ENCODE data around the gene SLC16A6.
A peak's percentile ranks its signal among the peaks of the same experiment; 100 is the strongest.
"Not testable (repeated sequence)": the region's sequence is repeated elsewhere in the genome, so short reads cannot be mapped to it uniquely, and the experiment has no call there.

Gene SLC16A6

DNA sequence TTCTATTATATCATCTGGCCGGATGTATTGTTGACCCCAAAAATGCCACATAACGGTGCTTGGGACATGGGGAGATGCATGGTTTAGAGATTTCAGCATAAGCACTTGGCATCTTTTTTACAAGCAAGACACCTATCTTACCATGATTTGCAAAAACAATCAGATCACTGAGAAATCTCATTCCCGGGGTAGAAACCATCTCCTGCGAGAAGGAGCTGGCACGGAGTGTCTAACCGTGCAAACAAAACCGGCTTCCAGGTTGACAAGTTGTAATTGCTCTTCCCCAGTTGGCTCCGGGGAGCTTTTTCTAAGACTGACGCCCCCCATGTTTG is 1.0 kb downstream of the SLC16A6 start:
- Histone ChIP-seq H3K27me3 (ENCODE audit: insufficient read depth, poor library complexity, severe bottlenecking) (peaks cover 41% of the 10 kb centered on the region), H3K36me3 (ENCODE audit: low read depth) (no peaks in the 10 kb centered on the region), H3K4me3 (ENCODE audit: severe bottlenecking) (peak overlapping the region; percentile 55), H3K4me1 (ENCODE audit: insufficient read depth, poor library complexity, severe bottlenecking) (no peaks in the 10 kb centered on the region), H3K9me3 (ENCODE audit: severe bottlenecking) (no peaks in the 10 kb centered on the region), H3K27ac (ENCODE audit: poor library complexity, severe bottlenecking) (no peak overlapping the region)
- ATAC-seq (ENCODE audit: low read depth) (no peak), DNase-seq (ENCODE audit: low spot score) (no peak)
- TF ChIP-seq, protein P1, sequence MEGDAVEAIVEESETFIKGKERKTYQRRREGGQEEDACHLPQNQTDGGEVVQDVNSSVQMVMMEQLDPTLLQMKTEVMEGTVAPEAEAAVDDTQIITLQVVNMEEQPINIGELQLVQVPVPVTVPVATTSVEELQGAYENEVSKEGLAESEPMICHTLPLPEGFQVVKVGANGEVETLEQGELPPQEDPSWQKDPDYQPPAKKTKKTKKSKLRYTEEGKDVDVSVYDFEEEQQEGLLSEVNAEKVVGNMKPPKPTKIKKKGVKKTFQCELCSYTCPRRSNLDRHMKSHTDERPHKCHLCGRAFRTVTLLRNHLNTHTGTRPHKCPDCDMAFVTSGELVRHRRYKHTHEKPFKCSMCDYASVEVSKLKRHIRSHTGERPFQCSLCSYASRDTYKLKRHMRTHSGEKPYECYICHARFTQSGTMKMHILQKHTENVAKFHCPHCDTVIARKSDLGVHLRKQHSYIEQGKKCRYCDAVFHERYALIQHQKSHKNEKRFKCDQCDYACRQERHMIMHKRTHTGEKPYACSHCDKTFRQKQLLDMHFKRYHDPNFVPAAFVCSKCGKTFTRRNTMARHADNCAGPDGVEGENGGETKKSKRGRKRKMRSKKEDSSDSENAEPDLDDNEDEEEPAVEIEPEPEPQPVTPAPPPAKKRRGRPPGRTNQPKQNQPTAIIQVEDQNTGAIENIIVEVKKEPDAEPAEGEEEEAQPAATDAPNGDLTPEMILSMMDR (IDR thresholded peaks at IDR 0.05; ENCODE audit: poor library complexity, severe bottlenecking) = no peak

DNA sequence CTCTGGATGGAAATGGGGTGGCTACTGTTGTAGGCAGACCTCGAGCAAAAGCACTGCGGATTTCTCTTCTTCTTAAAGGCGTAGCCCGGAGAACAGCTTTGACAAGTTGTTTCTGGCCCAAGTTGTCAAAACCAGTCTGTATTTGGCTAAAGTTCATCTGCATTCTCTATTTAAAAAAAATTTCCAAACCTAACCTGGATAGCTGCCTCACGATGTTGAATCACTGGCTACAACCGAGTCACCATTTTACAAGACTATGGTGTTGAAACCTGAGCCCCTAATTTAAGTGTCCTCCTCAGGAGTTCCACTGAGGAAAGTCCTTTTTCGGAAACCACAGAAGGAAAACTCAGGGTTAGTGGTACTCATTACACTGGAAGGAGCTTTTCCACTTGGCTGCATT is 1.5 kb downstream of the SLC16A6 start:
- Histone ChIP-seq H3K36me3 (ENCODE audit: low read depth) (no peaks in the 10 kb centered on the region), H3K27ac (ENCODE audit: poor library complexity, severe bottlenecking) (no peak overlapping the region), H3K4me1 (ENCODE audit: insufficient read depth, poor library complexity, severe bottlenecking) (no peaks in the 10 kb centered on the region), H3K9me3 (ENCODE audit: severe bottlenecking) (no peaks in the 10 kb centered on the region), H3K27me3 (ENCODE audit: insufficient read depth, poor library complexity, severe bottlenecking) (peaks cover 41% of the 10 kb centered on the region), H3K4me3 (ENCODE audit: severe bottlenecking) (no peak overlapping the region)
- ATAC-seq (ENCODE audit: low read depth) (no peak), DNase-seq (ENCODE audit: low spot score) (no peak)
- TF ChIP-seq, protein P1 (IDR thresholded peaks at IDR 0.05; ENCODE audit: poor library complexity, severe bottlenecking) = no peak

DNA sequence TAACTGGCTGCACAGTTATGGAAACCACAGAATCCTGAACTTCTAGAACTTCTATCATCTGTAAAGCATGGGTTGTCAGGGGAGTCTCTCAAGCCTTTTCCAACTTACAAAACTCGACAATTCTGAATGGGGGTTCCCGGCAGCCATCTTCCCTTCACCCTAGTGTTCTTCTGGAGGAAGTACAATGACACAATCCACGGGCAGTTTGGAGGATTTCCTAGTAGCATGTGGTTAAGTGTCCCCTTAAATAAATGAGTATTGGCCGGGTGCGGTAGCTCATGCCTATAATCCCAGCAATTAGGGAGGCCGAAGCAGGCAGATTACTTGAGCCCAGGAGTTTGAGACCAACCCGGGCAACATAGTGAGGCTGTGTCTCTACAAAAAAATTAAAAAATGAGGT is 2.1 kb downstream of the SLC16A6 start:
- ATAC-seq (ENCODE audit: low read depth) = no peak
- no peak for DNase-seq (ENCODE audit: low spot score)
- Histone ChIP-seq H3K9me3 (ENCODE audit: severe bottlenecking) (no peaks in the 10 kb centered on the region), H3K36me3 (ENCODE audit: low read depth) (no peaks in the 10 kb centered on the region), H3K4me3 (ENCODE audit: severe bottlenecking) (no peak overlapping the region), H3K27ac (ENCODE audit: poor library complexity, severe bottlenecking) (no peak overlapping the region), H3K4me1 (ENCODE audit: insufficient read depth, poor library complexity, severe bottlenecking) (no peaks in the 10 kb centered on the region), H3K27me3 (ENCODE audit: insufficient read depth, poor library complexity, severe bottlenecking) (peaks cover 35% of the 10 kb centered on the region)
- TF ChIP-seq, protein P1 (IDR thresholded peaks at IDR 0.05; ENCODE audit: poor library complexity, severe bottlenecking) = no peak

DNA sequence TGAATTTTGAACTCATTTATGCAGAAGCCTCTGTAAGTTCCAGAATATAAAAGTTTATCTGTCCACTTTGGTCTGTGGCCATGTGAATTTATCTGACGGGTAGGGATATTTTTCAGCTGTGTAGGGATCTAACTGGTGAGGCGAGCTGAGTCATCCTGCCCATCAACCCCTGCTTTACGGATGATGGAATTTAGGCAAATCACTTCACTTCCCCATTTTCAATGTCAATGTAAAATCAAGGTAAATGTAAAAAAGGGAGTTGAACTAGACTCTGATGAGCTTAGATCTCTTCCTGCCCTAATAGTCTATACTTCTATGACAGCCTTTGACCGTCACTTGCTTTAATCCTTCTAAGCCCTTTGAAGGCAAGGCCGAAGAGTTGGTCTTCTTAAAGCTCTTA is 2.6 kb downstream of the SLC16A6 start:
- no peak overlapping the region for H3K4me3 ChIP-seq (ENCODE audit: severe bottlenecking)
- ATAC-seq (ENCODE audit: low read depth) (no peak), DNase-seq (ENCODE audit: low spot score) (no peak)
- no peaks in the 10 kb centered on the region for H3K36me3 ChIP-seq (ENCODE audit: low read depth)
- H3K4me1 ChIP-seq (ENCODE audit: insufficient read depth, poor library complexity, severe bottlenecking) = no peaks in the 10 kb centered on the region
- peaks cover 31% of the 10 kb centered on the region for H3K27me3 ChIP-seq (ENCODE audit: insufficient read depth, poor library complexity, severe bottlenecking)
- H3K9me3 ChIP-seq (ENCODE audit: severe bottlenecking) = no peaks in the 10 kb centered on the region
- H3K27ac ChIP-seq (ENCODE audit: poor library complexity, severe bottlenecking) = no peak overlapping the region
- TF ChIP-seq, protein P1 (IDR thresholded peaks at IDR 0.05; ENCODE audit: poor library complexity, severe bottlenecking) = no peak

DNA sequence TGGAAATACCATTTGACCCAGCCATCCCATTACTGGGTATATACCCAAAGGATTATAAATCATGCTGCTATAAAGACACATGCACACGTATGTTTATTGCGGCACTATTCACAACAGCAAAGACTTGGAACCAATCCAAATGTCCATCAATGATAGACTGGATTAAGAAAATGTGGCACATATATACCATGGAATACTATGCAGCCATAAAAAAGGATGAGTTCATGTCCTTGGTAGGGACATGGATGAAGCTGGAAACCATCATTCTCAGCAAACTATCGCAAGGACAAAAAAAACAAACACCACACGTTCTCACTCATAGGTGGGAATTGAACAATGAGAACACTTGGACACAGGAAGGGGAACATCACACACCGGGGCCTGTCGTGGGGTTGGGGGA is 9.0 kb downstream of the SLC16A6 start:
- H3K27ac ChIP-seq (ENCODE audit: poor library complexity, severe bottlenecking); H3K36me3 ChIP-seq (ENCODE audit: low read depth); H3K4me3 ChIP-seq (ENCODE audit: severe bottlenecking); DNase-seq (ENCODE audit: low spot score); H3K27me3 ChIP-seq (ENCODE audit: insufficient read depth, poor library complexity, severe bottlenecking); H3K9me3 ChIP-seq (ENCODE audit: severe bottlenecking); H3K4me1 ChIP-seq (ENCODE audit: insufficient read depth, poor library complexity, severe bottlenecking); ATAC-seq (ENCODE audit: low read depth): not testable (repeated sequence)

Measured in RWPE2 (cell line).